ENCODE data around the gene DHX38.

Gene DHX38

DNA sequence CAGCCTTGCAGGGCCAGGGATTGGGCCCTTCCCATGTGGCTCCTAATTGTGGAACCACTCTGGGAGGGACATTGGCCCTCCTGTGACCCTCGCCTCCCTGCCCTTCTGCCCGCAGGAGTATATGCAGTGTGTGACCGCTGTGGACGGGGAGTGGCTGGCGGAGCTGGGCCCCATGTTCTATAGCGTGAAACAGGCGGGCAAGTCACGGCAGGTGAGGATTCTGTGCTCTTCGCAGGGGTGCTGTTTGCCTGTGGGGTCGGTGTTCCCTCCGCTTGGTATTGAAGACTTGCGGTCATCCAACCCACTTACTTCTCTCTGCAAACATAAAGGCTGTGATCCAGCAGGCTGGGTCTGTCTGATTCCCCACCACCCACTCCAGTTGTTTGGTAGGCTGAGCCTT, 15.7 kb downstream of the DHX38 start:
- TF ChIP-seq FOXK2 (IDR thresholded peaks at IDR 0.05) (no peak), TARDBP (IDR thresholded peaks at IDR 0.05) (no peak), NFRKB (IDR thresholded peaks at IDR 0.05) (no peak), ELF4 (IDR thresholded peaks at IDR 0.05) (no peak), HDGF (IDR thresholded peaks at IDR 0.05; ENCODE audit: borderline replicate concordance) (no peak), L3MBTL2 (conservative IDR thresholded peaks at IDR 0.05) (no peak)
- TF ChIP-seq, protein P1, sequence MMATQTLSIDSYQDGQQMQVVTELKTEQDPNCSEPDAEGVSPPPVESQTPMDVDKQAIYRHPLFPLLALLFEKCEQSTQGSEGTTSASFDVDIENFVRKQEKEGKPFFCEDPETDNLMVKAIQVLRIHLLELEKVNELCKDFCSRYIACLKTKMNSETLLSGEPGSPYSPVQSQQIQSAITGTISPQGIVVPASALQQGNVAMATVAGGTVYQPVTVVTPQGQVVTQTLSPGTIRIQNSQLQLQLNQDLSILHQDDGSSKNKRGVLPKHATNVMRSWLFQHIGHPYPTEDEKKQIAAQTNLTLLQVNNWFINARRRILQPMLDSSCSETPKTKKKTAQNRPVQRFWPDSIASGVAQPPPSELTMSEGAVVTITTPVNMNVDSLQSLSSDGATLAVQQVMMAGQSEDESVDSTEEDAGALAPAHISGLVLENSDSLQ (IDR thresholded peaks at IDR 0.05) = no peak
- no peak for DNase-seq (ENCODE audit: extremely low spot score)
- CTCF ChIA-PET = no interaction called here
- POLR2A ChIA-PET = no interaction called here

DNA sequence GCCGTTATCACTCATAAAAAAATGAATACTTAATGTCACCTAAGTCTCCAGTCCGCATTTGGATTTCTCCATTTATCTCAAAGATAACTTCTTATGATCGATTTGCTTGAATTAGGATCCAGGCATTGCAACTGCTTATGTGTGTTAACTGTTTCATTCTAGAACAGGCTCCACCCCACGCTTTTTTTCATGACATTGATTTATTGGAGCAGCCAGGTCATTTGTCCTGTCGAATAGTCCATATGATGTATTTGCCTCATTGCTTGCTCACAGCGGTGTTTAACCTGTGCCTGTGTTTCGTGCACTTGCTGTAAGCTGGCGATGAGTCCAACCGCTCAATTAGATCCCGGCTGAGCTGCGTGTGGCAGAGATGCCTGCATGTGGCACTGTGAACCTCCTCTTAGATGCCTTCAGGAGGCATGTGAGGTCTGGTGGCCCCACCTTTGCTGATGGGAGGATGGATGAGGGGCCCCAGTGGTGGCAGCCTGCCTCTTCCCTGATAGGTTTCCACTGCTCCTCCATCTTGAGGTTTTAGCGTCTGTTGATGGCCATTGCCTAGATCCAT, 16.4 kb downstream of the DHX38 start:
- DNase-seq (ENCODE audit: extremely low spot score) = no peak
- no peak for TF ChIP-seq FOXA1 (IDR thresholded peaks at IDR 0.05)
- TF ChIP-seq HDGF (IDR thresholded peaks at IDR 0.05; ENCODE audit: borderline replicate concordance) = no peak
- no peak for TF ChIP-seq BHLHE40 (IDR thresholded peaks at IDR 0.05; ENCODE audit: borderline replicate concordance)
- TF ChIP-seq, protein P1 (IDR thresholded peaks at IDR 0.05) = no peak
- no peak for TF ChIP-seq L3MBTL2 (conservative IDR thresholded peaks at IDR 0.05)
- TF ChIP-seq TARDBP (IDR thresholded peaks at IDR 0.05) = no peak
- TF ChIP-seq SP1 (IDR thresholded peaks at IDR 0.05) = no peak
- no peak for TF ChIP-seq NFRKB (IDR thresholded peaks at IDR 0.05)
- ChIA-PET CTCF (no interaction called here), POLR2A (no interaction called here)

DNA sequence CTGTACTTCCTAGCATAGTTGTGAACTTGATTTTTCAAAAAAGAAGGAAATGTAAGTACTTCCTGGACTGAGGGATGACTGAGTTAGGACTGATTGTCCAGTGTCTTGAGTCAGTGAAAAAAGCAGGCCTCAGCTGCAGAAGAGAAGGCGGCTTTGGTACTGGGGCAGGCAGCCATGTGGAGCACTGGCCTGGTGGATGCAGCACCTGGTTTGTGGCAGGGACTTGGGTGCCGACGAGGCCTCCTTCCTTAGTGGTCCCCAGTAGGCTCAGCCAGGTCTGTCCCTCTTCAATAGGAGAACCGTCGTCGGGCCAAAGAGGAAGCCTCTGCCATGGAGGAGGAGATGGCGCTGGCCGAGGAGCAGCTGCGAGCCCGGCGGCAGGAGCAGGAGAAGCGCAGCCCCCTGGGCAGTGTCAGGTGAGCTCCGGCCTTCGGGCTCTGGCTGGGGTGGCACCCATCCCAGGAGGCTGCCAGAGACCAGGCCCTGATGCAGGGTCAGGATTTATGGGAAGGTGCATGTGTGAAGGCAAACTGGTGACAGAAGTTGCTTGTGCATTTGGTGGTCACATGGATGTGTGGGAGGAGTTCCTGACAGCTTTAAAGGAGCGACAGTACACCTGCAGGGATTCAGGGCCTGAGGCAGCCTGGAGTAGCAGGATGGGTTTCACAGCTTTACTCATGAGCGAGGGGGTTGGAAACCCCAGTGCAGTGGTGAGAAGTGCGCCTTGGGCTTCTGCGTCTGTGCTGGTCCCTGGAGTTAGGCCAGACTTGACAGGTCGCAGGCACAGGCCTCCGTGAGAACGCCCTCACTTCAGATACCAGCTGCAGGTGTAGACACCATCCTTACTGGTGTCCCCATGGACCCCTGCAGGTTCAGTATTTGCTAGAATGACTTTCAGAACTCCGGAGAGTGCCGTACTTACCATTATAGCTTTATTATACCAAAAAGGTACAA, 17.3 kb downstream of the DHX38 start:
- no peak for DNase-seq (ENCODE audit: extremely low spot score)
- POLR2A ChIA-PET = interaction anchor here (0.9 to 1.5 kb wide), 2 partner anchors 8 to 17 kb away, joined by 3 to 7 read pairs; partner anchors contain the start of genes DHX38 and TXNL4B
- no peak for TF ChIP-seq L3MBTL2 (conservative IDR thresholded peaks at IDR 0.05)
- TF ChIP-seq FOXA1 (IDR thresholded peaks at IDR 0.05) = no peak
- no peak for TF ChIP-seq LEF1 (IDR thresholded peaks at IDR 0.05; ENCODE audit: borderline replicate concordance)
- TF ChIP-seq ZNF384 (IDR thresholded peaks at IDR 0.05) = no peak
- CTCF ChIA-PET = no interaction called here

DNA sequence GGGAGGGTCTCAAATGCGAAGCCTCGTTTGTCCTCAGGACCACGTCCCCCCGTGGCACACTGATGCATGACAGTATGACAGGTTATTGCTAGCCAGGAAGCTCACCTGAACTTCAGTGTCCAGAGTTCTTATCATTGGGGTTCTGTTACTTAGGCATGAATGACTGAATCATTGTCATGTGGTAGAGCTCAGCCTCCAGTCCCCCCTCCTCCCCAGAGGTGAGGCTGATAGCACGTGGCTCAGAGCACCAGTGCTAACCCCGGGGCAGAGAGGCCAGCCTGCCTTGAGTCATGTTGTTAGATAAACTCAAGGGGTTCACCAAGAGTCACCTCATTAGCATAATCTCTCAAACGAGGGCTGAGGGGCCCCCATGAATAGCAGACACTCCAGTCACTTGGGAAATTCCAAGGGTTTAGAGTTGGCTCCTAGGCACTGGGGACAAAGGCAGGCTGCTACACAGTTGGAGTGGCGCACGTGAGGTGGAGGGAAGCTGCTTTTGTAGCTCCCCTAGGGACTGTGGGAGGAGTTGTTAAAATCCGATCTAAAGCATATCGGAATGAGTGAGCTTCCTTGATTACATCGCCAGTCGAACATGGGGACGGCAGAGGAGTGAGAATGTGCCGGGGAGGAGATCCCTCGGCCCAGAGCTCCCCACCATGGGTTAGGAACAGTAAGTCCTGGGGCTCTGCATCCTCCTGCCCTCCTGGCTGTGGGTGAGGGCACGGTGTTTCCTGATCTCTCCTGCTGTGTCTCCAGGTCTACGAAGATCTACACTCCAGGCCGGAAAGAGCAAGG, 18.2 kb downstream of the DHX38 start:
- CTCF ChIA-PET = no interaction called here
- POLR2A ChIA-PET = interaction anchor here (0.9 to 1.5 kb wide), 2 partner anchors 9 to 18 kb away, joined by 3 to 7 read pairs; partner anchors contain the start of genes DHX38 and TXNL4B

DNA sequence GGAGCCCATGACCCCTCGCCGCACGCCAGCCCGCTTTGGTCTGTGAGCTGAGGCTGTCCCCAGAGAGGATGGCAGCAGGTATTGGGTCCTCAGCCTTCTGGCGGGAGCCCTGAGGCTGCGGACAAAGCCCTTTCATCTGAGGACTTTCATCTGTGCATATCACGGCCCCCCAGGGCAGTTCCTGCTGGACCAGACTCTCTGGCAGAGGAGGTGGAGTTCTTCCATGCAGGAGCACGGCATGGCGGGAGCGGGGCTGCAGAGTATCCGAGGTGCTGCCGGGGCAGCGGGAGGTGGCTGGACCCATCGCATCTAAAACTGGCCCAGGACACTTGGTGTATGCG, 18.8 kb downstream of the DHX38 start:
- ChIA-PET POLR2A (interaction anchor here (1.5 kb wide), 1 partner anchor 9 kb away, joined by 7 read pairs; no protein-coding TSS in a partner anchor), CTCF (no interaction called here)
- DNase-seq (ENCODE audit: extremely low spot score) = no peak
- TF ChIP-seq LEF1 (IDR thresholded peaks at IDR 0.05; ENCODE audit: borderline replicate concordance) = no peak
- no peak for TF ChIP-seq ELF4 (IDR thresholded peaks at IDR 0.05)
- TF ChIP-seq ARNT (IDR thresholded peaks at IDR 0.05) = no peak
- no peak for TF ChIP-seq CTBP1 (IDR thresholded peaks at IDR 0.05; ENCODE audit: borderline replicate concordance)
- no peak for TF ChIP-seq ZNF384 (IDR thresholded peaks at IDR 0.05)
- TF ChIP-seq L3MBTL2 (conservative IDR thresholded peaks at IDR 0.05) = no peak
- TF ChIP-seq BHLHE40 (IDR thresholded peaks at IDR 0.05; ENCODE audit: borderline replicate concordance) = no peak
- TF ChIP-seq FOXK2 (IDR thresholded peaks at IDR 0.05) = no peak
- TF ChIP-seq HDGF (IDR thresholded peaks at IDR 0.05; ENCODE audit: borderline replicate concordance) = no peak
- no peak for TF ChIP-seq SUZ12 (IDR thresholded peaks at IDR 0.05)
- no peak for TF ChIP-seq FOXA1 (IDR thresholded peaks at IDR 0.05)

More for the DNA sequence above, 18.2 kb downstream of the DHX38 start:
- no peak for DNase-seq (ENCODE audit: extremely low spot score)
- no peak for TF ChIP-seq FOXM1 (IDR thresholded peaks at IDR 0.05; ENCODE audit: borderline replicate concordance)
- TF ChIP-seq L3MBTL2 (conservative IDR thresholded peaks at IDR 0.05) = no peak
- no peak for TF ChIP-seq ELF4 (IDR thresholded peaks at IDR 0.05)
- no peak for TF ChIP-seq TARDBP (IDR thresholded peaks at IDR 0.05)
- no peak for TF ChIP-seq LEF1 (IDR thresholded peaks at IDR 0.05; ENCODE audit: borderline replicate concordance)
- TF ChIP-seq, protein P1 (IDR thresholded peaks at IDR 0.05) = no peak
- TF ChIP-seq ARNT (IDR thresholded peaks at IDR 0.05) = no peak
